Measurements from ENCODE around the gene FN1. TPM values are rescaled to one million over a fixed set of nuclear protein-coding genes. Genes with fewer than 3 reads are reported as not detected.

FN1 gene
- total and polyA plus RNA-seq, 11 donors = 100 to 1,418 (median 343) TPM

- DNase-seq (no peak), ATAC-seq (no peak)
- no peaks in the 10 kb centered on the region for H3K9me3 ChIP-seq
- no peak overlapping the region for H3K27ac ChIP-seq
- TF ChIP-seq POLR2A (IDR thresholded peaks at IDR 0.05) (no peak), CTCF (IDR thresholded peaks at IDR 0.05) (no peak)
- 84 to 97% (median 91%) methylated on average over 1 of the region's 1 CpG for WGBS, 4 donors
- no peak overlapping the region for H3K4me3 ChIP-seq
- no peaks in the 10 kb centered on the region for H3K4me1 ChIP-seq
- H3K36me3 ChIP-seq = peaks cover 0 to 100% (median 93%) of the 10 kb centered on the region in 9 donors
- intact Hi-C loops (cut with DNase I) = no loop called here
- no peaks in the 10 kb centered on the region for H3K27me3 ChIP-seq
Measured at GRCh38 chr2:215374002-215374401, 61.9 kb downstream of the FN1 start.

GRCh38 chr2:215372968-215373649 is 62.8 kb downstream of the FN1 start:
- 85 to 90% (median 89%) methylated on average over 9 of the region's 9 CpGs for WGBS, 4 donors
- H3K36me3 ChIP-seq = peaks cover 0 to 100% (median 93%) of the 10 kb centered on the region in 9 donors
- H3K27ac ChIP-seq = no peak overlapping the region

GRCh38 chr2:215371915-215372897 is 63.7 kb downstream of the FN1 start:
- H3K9me3 ChIP-seq = no peaks in the 10 kb centered on the region
- WGBS, 4 donors = 89 to 92% (median 89%) methylated on average over 14 of the region's 14 CpGs
- no peak overlapping the region for H3K4me3 ChIP-seq
- no peak for TF ChIP-seq POLR2A (IDR thresholded peaks at IDR 0.05)
- no peak for TF ChIP-seq CTCF (IDR thresholded peaks at IDR 0.05)
- no peaks in the 10 kb centered on the region for H3K27me3 ChIP-seq
- H3K4me1 ChIP-seq = no peaks in the 10 kb centered on the region
- DNase-seq (no peak), ATAC-seq (peak in 1 of 4 donors; percentile 5)
- H3K36me3 ChIP-seq = peaks cover 0 to 100% (median 94%) of the 10 kb centered on the region in 9 donors
- intact Hi-C loops (cut with DNase I) = no loop called here
- H3K27ac ChIP-seq = peak overlapping the region in 1 of 12 donors; percentile 6

More at GRCh38 chr2:215372968-215373649, 62.8 kb downstream of the FN1 start:
- H3K4me3 ChIP-seq = no peak overlapping the region
- no peaks in the 10 kb centered on the region for H3K27me3 ChIP-seq
- TF ChIP-seq CTCF (IDR thresholded peaks at IDR 0.05) = no peak
- TF ChIP-seq POLR2A (IDR thresholded peaks at IDR 0.05) = no peak
- no peaks in the 10 kb centered on the region for H3K9me3 ChIP-seq
- DNase-seq (no peak), ATAC-seq (no peak)
- no peaks in the 10 kb centered on the region for H3K4me1 ChIP-seq
- intact Hi-C loops (cut with DNase I) = no loop called here
